K562 (cell line): ENCODE measurements around the gene PRSS21. TPM values are rescaled to one million over a fixed set of nuclear protein-coding genes. Genes with fewer than 3 reads are reported as not detected.
A peak's percentile ranks its signal among the peaks of the same experiment; 100 is the strongest.

Source experiments
- GTF3C2 ChIP-seq: IDR thresholded peaks from 3 replicates; pipeline ENCODE4 v1.6.1; 2011; ENCODE audit warnings: borderline replicate concordance, mild to moderate bottlenecking, moderate library complexity; ENCODE audit not compliant: insufficient read length; ENCODE audit errors: extremely low read depth
- ILK ChIP-seq: fragments of 450-650 bp; IDR thresholded peaks from 2 replicates; pipeline ENCODE4 v1.6.1; 2016; ENCODE audit warnings: missing genetic modification characterization, low read depth, mild to moderate bottlenecking, missing compliant biosample characterization, moderate library complexity, borderline replicate concordance
- RBM34 ChIP-seq: fragments of 200-400 bp; formaldehyde crosslinking; IDR thresholded peaks from 2 replicates; pipeline ENCODE4 v1.6.1; 2018; ENCODE audit warnings: low read length, borderline replicate concordance; ENCODE audit not compliant: insufficient read depth
- SMARCB1 ChIP-seq: IDR thresholded peaks from 2 replicates; pipeline ENCODE4 v1.6.1; 2011; ENCODE audit warnings: improper control_type of control experiment, low read depth; ENCODE audit not compliant: insufficient read length
- SMARCC2 ChIP-seq: fragments of 450-650 bp; IDR thresholded peaks from 2 replicates; pipeline ENCODE4 v1.6.1; 2017; ENCODE audit warnings: antibody characterized with exemption, moderate library complexity, mild to moderate bottlenecking, low read depth
- TAF7 ChIP-seq: fragments of 450-650 bp; IDR thresholded peaks from 2 replicates; pipeline ENCODE4 v1.6.1; 2016; ENCODE audit warnings: missing genetic modification characterization, missing compliant biosample characterization
- TEAD4 ChIP-seq, 2 experiments: sonication (generic) in 1 of 2; formaldehyde crosslinking in 1 of 2; IDR thresholded peaks; 2 replicates each; pipeline versions ENCODE4 v1.6.1 to v1.8.0; 2012 to 2022; ENCODE audit warnings: borderline replicate concordance in 1 of 2, inconsistent platforms in 1 of 2, low read length in 1 of 2, mild to moderate bottlenecking in 1 of 2, missing genetic modification reagents in 1 of 2
- polyA plus RNA-seq, 8 experiments: library from polyadenylated mRNA; depleted of rRNA in 4 of 8; stranded (reverse) in 5 of 8; unstranded in 3 of 8; fragments of >200 nt; fragmentation: Nextera tagmentation in 2 of 8; fragmentation: Illumina TruSeq in 1 of 8; extraction: Ambion mirVana in 2 of 8; extraction: Trizol in 1 of 8; gene quantifications; 2 replicates each; pipeline versions ENCODE4 v1.2.1 to v1.2.3, GENCODE V29; 2011 to 2014; ENCODE audit warnings: inconsistent platforms in 1 of 8, missing spikeins in 1 of 8
- total RNA-seq, 7 experiments: library from RNA; depleted of rRNA in 6 of 7; stranded (reverse); fragments of >200 nt in 6 of 7; fragmentation: Illumina TruSeq in 2 of 7; extraction: Trizol in 2 of 7; gene quantifications; 2 replicates each; pipeline versions ENCODE4 v1.2.1 to v1.2.3, GENCODE V29; 2011 to 2021; ENCODE audit warnings: low replicate concordance in 1 of 7
- TF ChIP-seq, protein P1 (sequence below): fragments of 250-450 bp; sonication (Bioruptor Pico); IDR thresholded peaks from 2 replicates; pipeline ENCODE4 v1.5.0; 2022; ENCODE audit warnings: mild to moderate bottlenecking
- TF ChIP-seq, protein P2 (sequence below): sonication (generic); formaldehyde crosslinking; IDR thresholded peaks from 2 replicates; pipeline ENCODE4 v1.4.0; 2020; ENCODE audit warnings: mild to moderate bottlenecking, missing genetic modification reagents
- TF ChIP-seq, protein P3 (sequence below): fragments of 450-650 bp; IDR thresholded peaks from 2 replicates; pipeline ENCODE4 v1.6.1; 2016; ENCODE audit warnings: low read depth

PRSS21 gene
- total and polyA plus RNA-seq, 9 of the 15 experiments (the other 6 are each of a cell fraction or from before 2014, with no cell fraction given): 12.1 to 121 (median 61.3) TPM

- TF ChIP-seq GTF3C2: no peak
- no peak for TF ChIP-seq SMARCB1
- TF ChIP-seq SMARCC2: no peak
- no peak for TF ChIP-seq ILK (tag)
- TF ChIP-seq, protein P1, sequence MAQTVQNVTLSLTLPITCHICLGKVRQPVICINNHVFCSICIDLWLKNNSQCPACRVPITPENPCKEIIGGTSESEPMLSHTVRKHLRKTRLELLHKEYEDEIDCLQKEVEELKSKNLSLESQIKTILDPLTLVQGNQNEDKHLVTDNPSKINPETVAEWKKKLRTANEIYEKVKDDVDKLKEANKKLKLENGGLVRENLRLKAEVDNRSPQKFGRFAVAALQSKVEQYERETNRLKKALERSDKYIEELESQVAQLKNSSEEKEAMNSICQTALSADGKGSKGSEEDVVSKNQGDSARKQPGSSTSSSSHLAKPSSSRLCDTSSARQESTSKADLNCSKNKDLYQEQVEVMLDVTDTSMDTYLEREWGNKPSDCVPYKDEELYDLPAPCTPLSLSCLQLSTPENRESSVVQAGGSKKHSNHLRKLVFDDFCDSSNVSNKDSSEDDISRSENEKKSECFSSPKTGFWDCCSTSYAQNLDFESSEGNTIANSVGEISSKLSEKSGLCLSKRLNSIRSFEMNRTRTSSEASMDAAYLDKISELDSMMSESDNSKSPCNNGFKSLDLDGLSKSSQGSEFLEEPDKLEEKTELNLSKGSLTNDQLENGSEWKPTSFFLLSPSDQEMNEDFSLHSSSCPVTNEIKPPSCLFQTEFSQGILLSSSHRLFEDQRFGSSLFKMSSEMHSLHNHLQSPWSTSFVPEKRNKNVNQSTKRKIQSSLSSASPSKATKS: no peak
- TF ChIP-seq, protein P2, sequence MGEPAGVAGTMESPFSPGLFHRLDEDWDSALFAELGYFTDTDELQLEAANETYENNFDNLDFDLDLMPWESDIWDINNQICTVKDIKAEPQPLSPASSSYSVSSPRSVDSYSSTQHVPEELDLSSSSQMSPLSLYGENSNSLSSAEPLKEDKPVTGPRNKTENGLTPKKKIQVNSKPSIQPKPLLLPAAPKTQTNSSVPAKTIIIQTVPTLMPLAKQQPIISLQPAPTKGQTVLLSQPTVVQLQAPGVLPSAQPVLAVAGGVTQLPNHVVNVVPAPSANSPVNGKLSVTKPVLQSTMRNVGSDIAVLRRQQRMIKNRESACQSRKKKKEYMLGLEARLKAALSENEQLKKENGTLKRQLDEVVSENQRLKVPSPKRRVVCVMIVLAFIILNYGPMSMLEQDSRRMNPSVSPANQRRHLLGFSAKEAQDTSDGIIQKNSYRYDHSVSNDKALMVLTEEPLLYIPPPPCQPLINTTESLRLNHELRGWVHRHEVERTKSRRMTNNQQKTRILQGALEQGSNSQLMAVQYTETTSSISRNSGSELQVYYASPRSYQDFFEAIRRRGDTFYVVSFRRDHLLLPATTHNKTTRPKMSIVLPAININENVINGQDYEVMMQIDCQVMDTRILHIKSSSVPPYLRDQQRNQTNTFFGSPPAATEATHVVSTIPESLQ (CRISPR knock-in tag): no peak
- TF ChIP-seq, protein P3, sequence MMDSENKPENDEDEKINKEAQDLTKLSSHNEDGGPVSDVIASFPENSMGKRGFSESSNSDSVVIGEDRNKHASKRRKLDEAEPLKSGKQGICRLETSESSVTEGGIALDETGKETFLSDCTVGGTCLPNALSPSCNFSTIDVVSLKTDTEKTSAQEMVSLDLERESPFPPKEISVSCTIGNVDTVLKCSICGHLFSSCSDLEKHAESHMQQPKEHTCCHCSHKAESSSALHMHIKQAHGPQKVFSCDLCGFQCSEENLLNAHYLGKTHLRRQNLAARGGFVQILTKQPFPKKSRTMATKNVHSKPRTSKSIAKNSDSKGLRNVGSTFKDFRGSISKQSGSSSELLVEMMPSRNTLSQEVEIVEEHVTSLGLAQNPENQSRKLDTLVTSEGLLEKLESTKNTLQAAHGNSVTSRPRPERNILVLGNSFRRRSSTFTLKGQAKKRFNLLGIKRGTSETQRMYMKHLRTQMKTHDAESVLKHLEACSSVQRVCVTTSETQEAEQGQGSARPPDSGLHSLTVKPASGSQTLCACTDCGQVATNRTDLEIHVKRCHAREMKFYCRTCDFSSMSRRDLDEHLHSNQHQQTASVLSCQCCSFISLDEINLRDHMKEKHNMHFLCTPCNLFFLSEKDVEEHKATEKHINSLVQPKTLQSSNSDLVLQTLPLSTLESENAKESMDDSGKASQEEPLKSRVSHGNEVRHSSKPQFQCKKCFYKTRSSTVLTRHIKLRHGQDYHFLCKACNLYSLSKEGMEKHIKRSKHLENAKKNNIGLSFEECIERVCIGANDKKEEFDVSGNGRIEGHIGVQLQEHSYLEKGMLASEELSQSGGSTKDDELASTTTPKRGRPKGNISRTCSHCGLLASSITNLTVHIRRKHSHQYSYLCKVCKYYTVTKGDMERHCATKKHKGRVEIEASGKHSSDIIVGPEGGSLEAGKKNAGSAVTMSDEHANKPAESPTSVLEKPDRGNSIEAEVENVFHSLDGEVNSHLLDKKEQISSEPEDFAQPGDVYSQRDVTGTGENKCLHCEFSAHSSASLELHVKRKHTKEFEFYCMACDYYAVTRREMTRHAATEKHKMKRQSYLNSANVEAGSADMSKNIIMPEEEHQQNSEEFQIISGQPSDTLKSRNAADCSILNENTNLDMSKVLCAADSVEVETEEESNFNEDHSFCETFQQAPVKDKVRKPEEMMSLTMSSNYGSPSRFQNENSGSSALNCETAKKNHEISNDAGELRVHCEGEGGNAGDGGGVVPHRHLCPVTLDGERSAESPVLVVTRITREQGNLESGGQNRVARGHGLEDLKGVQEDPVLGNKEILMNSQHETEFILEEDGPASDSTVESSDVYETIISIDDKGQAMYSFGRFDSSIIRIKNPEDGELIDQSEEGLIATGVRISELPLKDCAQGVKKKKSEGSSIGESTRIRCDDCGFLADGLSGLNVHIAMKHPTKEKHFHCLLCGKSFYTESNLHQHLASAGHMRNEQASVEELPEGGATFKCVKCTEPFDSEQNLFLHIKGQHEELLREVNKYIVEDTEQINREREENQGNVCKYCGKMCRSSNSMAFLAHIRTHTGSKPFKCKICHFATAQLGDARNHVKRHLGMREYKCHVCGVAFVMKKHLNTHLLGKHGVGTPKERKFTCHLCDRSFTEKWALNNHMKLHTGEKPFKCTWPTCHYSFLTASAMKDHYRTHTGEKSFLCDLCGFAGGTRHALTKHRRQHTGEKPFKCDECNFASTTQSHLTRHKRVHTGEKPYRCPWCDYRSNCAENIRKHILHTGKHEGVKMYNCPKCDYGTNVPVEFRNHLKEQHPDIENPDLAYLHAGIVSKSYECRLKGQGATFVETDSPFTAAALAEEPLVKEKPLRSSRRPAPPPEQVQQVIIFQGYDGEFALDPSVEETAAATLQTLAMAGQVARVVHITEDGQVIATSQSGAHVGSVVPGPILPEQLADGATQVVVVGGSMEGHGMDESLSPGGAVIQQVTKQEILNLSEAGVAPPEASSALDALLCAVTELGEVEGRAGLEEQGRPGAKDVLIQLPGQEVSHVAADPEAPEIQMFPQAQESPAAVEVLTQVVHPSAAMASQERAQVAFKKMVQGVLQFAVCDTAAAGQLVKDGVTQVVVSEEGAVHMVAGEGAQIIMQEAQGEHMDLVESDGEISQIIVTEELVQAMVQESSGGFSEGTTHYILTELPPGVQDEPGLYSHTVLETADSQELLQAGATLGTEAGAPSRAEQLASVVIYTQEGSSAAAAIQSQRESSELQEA: no peak
- TF ChIP-seq TAF7 (tag): no peak
- 0 out of 2 replicates have a peak, but pooled peaks have one; percentile 10 for TF ChIP-seq TEAD4 (IDR thresholded peaks at IDR 0.05; ENCODE audit: low read length)
- no peak for TF ChIP-seq TEAD4 (CRISPR knock-in tag; IDR thresholded peaks at IDR 0.05; ENCODE audit: borderline replicate concordance)
- no peak for TF ChIP-seq RBM34
These were observed 25.4 kb downstream of the PRSS21 start (continued) for GRCh38 chr16:2842340-2843000.
